ENCODE results near the gene TBC1D17. TPM values are rescaled to one million over a fixed set of nuclear protein-coding genes. Genes with fewer than 3 reads are reported as not detected.

The TBC1D17 gene
- total RNA-seq, 1 experiment from 2014 or later: 17.8 TPM

DNA sequence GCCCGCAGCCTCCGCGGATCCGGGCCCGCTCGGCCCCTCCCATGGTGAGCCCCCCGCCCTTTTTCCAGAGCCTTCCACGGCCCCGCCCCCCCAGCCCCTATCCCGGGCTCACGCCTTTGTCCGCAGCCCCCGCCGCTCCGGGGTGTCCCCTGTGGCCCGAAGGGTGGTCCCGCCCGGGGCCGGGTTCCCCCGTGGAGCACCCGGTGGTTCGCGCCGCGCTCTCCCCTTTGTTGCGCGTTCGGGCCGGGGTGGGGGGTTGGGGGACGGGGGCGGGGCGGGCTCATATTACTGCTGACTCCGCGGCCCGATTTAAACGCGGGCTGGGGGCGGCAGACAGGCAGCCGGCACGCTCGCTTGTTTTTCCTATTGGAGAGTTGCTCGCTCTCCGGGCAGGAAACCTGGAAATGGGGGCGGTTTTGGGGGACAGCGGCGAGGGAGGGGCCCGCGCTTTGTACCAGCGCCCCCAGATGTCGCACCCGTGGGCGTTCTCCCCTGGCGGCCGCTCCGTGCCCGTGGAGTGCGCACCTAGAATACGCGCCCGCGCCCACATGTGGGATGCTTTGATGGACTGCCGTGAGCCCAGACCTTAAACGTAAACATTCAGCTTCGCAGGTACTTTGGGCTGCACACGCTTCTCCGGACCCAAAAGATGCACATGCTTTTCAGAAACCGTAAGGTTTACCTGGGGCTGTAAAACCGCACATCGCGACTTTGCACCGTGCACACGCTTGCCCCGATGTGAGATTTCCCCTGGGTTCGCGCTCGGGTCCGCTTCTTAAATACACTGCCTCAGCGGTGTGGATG lies 25.8 kb upstream of the TBC1D17 start:
- Histone ChIP-seq H3F3A (ENCODE audit: low read length, unreplicated experiment) (no peaks in the 10 kb centered on the region), H3K9me3 (ENCODE audit: low read length) (no peaks in the 10 kb centered on the region), H4K20me1 (ENCODE audit: low read length) (peaks cover 29% of the 10 kb centered on the region; the same call in 1 of the 2 replicates), H3K4me3 (ENCODE audit: low read length) (peak overlapping the region; percentile 86), H3K4me2 (ENCODE audit: low read length) (peak overlapping the region; percentile 96), H3K27ac (ENCODE audit: low read length) (no peak overlapping the region), H3K9me2 (replicated peaks; ENCODE audit: low read length) (no peaks in the 10 kb centered on the region), H3K36me3 (ENCODE audit: low read depth, low read length) (peaks cover 8% of the 10 kb centered on the region; the same call in 1 of the 2 replicates), H3K79me2 (ENCODE audit: low read length) (peaks cover 41% of the 10 kb centered on the region), H3K27me3 (ENCODE audit: low read length) (no peaks in the 10 kb centered on the region), H3K4me1 (ENCODE audit: insufficient read depth, low read length) (peaks cover 37% of the 10 kb centered on the region), H2AFZ (ENCODE audit: low read length) (no peak overlapping the region), H3K9ac (ENCODE audit: low read length) (peak overlapping the region; percentile 30)
- intact Hi-C loops (cut with micrococcal nuclease): loop anchor here (5.0 kb wide), 1 partner anchor 84 kb away; the partner anchor contains the start of gene AP2A1
- POLR2A ChIA-PET (ENCODE audit: unreplicated experiment): no interaction called here
- TF ChIP-seq, protein P1, sequence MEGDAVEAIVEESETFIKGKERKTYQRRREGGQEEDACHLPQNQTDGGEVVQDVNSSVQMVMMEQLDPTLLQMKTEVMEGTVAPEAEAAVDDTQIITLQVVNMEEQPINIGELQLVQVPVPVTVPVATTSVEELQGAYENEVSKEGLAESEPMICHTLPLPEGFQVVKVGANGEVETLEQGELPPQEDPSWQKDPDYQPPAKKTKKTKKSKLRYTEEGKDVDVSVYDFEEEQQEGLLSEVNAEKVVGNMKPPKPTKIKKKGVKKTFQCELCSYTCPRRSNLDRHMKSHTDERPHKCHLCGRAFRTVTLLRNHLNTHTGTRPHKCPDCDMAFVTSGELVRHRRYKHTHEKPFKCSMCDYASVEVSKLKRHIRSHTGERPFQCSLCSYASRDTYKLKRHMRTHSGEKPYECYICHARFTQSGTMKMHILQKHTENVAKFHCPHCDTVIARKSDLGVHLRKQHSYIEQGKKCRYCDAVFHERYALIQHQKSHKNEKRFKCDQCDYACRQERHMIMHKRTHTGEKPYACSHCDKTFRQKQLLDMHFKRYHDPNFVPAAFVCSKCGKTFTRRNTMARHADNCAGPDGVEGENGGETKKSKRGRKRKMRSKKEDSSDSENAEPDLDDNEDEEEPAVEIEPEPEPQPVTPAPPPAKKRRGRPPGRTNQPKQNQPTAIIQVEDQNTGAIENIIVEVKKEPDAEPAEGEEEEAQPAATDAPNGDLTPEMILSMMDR (conservative IDR thresholded peaks at IDR 0.05; ENCODE audit: low read depth, low read length): no peak
- TF ChIP-seq EZH2phosphoT487 (IDR thresholded peaks at IDR 0.05; ENCODE audit: borderline replicate concordance, low read length) (no peak), EZH2 (IDR thresholded peaks at IDR 0.05; ENCODE audit: low read length, unreplicated experiment) (no peak)
- BruUV-seq (replicated peaks): no TSS peak
- ATAC-seq (peak; percentile 2), DNase-seq (peak; percentile 43)
- CTCF ChIA-PET: no interaction called here

DNA sequence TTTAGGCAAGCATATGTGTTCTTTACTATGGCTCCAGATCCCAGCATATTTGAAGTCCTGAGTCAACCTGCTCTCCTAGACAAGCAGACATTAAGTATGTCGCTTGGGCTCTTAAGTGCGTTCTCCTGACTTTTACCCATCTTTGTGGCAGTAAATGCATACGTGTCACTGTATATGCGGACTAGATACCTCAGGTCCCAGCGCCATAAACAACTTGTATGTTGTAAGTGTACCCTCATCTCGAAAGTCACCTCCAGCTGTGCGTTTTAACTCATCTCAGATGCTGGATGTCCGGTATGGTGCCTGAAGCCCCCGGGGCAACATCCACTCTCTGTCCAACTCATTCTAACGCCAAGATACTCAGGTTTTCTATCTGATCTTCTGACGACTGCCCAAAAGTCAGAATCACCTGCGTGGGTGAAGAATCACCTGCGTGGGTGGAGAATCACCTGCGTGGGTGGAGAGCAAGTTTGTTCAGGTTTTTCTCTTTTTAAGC lies 24.8 kb upstream of the TBC1D17 start:
- H3K4me3 ChIP-seq (ENCODE audit: low read length): peak overlapping the region; percentile 86
- peaks cover 41% of the 10 kb centered on the region for H3K79me2 ChIP-seq (ENCODE audit: low read length)
- ChIA-PET POLR2A (ENCODE audit: unreplicated experiment) (no interaction called here), CTCF (no interaction called here)
- H3K9me2 ChIP-seq (replicated peaks; ENCODE audit: low read length): no peaks in the 10 kb centered on the region
- H3K9ac ChIP-seq (ENCODE audit: low read length): peak overlapping the region; percentile 30; the same call in 1 of the 2 replicates
- no peak for TF ChIP-seq EZH2 (IDR thresholded peaks at IDR 0.05; ENCODE audit: low read length, unreplicated experiment)
- TF ChIP-seq, protein P1 (conservative IDR thresholded peaks at IDR 0.05; ENCODE audit: low read depth, low read length): no peak
- no peak for TF ChIP-seq EZH2phosphoT487 (IDR thresholded peaks at IDR 0.05; ENCODE audit: borderline replicate concordance, low read length)
- H3K27me3 ChIP-seq (ENCODE audit: low read length): no peaks in the 10 kb centered on the region
- peaks cover 29% of the 10 kb centered on the region; the same call in 1 of the 2 replicates for H4K20me1 ChIP-seq (ENCODE audit: low read length)
- BruUV-seq (replicated peaks): TSS peak; percentile 62
- H3K36me3 ChIP-seq (ENCODE audit: low read depth, low read length): peaks cover 11% of the 10 kb centered on the region; the same call in 1 of the 2 replicates
- no peak for DNase-seq
- ATAC-seq: no peak
- H3F3A ChIP-seq (ENCODE audit: low read length, unreplicated experiment): no peaks in the 10 kb centered on the region
- peak overlapping the region; percentile 96 for H3K4me2 ChIP-seq (ENCODE audit: low read length)
- intact Hi-C loops (cut with micrococcal nuclease): loop anchor here (5.0 kb wide), 1 partner anchor 85 kb away; the partner anchor contains the start of gene AP2A1
- no peak overlapping the region for H3K27ac ChIP-seq (ENCODE audit: low read length)
- peaks cover 37% of the 10 kb centered on the region for H3K4me1 ChIP-seq (ENCODE audit: insufficient read depth, low read length)
- no peak overlapping the region for H2AFZ ChIP-seq (ENCODE audit: low read length)
- H3K9me3 ChIP-seq (ENCODE audit: low read length): no peaks in the 10 kb centered on the region

Data from PC-3 (cell line).